COLO668 (cell line): ENCODE results near the gene SH3BP2.
A peak's percentile ranks its signal among the peaks of the same experiment; 100 is the strongest.

ENCODE experiments used
- DNase-seq: peaks from one replicate; lab custom pipeline; 2025; ENCODE audit not compliant: unreplicated experiment; lab: John Stamatoyannopoulos, UW

The SH3BP2 gene

DNA sequence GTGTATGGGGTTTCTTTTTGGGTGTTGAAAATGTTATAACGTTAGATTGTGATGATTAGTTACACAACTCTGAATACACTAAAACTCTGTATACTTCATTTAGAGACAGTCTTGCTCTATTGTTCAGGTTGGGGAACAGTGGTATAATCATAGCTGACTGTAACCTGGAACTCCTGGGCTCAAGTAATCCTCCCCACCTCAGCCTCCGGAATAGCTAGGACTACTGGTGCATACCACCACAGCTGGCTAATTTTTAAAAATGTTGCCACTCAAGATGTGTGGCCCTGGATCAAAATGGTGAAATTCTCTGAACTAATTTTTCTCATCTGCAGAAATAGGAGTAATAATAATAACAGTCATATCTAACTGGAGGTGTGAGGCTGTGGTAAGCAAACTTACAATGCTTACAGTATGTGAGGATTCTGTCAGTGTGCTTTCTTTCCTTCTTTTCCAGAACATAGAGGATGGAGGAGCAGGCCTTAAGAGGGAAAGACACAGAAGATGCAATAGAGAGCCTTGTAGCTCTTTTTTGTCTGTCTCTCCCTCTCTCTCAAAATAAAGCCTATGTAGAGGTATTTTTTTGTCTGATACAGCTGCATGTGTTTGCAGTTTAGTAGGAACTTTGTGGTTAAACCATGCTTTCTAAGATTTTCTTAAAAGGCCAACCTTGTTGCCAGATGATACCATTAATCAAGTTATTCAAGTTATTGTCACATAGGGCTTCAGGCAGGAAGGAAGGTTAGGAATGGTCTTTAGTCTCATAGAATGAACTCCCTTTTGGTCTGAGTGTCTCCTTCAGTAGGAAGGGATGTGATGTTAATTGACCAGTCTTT, 58.3 kb downstream of the SH3BP2 start:
- DNase-seq: no peak

DNA sequence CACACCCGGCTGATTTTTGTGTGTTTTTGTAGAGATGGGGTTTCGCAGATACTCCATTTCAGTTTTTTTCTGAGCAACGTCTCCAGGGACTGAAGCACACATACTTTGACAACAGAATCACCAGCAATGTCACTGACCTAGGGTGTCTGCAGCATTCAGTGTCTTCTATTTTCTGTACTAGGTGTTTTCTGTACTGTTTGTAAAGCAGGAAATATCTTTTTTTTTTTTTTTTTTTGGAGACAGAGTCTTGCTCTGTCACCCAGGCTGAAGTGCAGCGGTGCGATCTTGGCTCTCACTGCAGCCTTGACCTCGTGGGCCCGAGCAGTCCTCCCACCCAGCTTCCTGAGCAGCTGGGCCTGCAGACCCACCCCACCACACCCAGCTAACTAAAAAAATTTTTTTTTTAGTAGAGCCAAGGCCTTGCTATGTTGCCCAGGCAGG, 59.6 kb downstream of the SH3BP2 start:
- no peak for DNase-seq

DNA sequence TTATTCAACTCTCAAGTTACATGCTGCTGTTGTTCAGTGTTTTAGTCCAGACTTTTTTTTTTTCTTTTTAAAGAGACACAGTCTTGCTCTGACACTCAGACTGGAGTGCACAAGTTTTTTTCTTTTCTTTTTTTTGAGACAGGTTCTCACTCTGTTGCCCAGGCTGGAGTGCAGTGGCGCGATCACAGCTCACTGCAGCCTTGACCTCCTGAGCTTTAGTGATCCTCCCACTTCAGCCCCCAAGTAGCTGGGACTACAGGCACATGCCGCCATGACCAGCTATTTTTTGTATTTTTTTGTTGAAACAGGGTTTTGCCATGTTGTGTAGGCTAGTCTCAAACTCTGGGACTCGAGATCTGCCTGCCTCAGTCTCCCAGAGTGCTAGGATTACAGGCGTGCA, 62.7 kb downstream of the SH3BP2 start:
- DNase-seq: no peak

- no peak for DNase-seq
Measured at GRCh38 chr4:2856266-2856665, 63.4 kb downstream of the SH3BP2 start.

DNA sequence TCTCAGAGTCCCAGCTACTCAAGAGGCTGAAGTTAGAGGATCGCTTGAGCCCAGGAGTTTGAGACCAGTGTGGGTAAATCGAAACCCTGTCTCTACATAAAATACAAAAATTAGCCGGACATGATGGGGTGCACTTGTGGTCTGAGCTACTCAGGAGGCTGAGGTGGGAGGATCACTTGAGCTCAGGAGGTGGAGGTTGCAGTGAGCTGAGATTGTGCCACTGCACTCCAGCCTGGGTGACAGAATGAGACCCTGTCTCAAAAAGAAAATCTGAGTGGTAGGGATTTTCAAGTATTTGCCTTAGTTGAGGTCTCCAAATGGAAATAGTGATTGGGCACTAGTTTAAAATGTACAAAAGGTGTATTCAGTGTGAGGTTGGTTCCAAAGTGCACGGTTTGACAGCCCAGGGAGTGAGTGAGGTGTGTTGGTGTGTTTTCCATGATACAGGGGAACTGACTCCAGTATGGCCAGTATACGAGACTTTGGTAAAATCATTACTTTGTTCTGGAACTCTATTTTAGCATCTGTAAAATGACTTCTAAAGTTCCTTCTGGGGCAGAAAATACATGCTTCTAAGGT, 64.6 kb downstream of the SH3BP2 start:
- DNase-seq: no peak

DNA sequence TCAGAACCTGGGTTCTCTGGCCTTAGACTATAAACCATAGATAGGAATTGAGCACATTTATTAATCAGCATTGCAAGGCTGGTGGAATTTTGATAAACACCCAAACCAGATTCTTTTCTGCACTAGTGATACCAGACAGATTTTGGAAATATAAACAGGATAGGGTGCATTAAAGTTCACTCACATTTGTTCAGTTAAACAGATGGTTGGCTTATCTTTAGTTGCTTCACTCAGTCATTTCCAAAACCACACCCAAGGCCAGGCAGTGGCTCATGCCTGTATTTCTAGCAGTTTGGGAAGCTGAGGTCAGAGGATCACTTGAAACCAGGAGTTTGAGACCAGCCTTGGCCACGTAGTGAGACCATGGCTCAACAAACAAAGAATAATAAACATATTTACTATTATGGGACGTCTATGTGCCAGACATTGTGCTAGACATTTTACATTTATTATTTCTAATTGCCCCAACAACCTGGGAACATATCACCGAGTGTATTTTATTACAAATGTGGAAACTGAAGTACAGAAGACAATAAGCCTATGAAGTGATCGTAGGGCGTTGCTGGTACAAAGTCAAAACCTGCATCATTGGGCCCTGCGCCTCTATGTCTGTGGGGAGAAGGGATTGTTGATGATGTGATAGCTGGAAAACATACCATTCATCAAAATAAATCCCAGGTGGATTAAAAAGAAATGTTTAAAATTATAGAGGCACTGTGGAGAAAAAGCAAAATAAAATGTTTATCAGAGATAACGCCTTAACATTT, 65.7 kb downstream of the SH3BP2 start:
- no peak for DNase-seq

- DNase-seq: no peak
Measured at GRCh38 chr4:2859514-2859913, 66.6 kb downstream of the SH3BP2 start.

DNA sequence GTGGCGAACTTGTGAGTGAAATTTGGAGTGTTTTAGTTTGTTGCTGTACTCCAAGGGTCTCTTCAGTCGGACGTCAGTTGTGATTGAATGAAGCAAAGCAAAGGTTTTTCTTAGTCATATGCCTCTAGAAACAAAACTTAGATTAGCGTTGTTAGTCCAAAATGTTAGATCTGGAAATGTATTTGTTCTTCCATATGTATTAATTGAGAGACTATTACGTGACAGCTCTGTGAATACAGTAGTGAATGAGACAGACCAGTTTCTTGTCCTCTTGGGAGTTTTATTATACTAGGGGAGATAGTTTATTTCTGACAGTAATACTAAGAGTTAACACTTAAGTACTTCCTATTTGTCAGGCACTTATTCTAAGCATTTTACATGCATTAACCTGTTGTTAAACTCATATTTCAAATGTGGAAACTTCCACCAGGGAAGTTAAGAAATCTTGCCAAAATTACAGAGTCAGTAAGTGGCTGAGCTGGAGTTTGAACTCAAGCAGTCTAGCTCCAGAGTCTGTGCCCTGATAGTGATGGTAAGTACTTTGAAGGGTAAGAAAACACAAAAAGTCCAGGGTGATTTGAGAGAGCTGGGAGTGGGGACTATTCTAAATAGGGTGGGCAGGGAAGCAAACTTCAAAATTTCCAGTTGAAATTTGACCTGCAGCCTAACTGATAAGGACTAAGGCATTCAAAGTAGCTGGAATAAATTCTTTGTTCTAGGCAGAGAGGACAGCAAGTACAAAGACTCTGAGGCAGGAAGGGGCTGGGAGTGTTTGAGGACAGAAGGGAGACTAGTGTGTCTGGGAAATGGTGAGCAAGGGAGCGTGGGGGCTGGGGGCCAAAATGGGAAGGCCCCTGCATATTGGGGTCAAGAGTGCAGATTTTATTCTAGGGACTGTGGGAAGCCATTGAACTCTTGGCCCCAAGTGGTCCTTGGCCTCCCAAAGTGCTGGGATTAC, 67.8 kb downstream of the SH3BP2 start:
- no peak for DNase-seq

DNA sequence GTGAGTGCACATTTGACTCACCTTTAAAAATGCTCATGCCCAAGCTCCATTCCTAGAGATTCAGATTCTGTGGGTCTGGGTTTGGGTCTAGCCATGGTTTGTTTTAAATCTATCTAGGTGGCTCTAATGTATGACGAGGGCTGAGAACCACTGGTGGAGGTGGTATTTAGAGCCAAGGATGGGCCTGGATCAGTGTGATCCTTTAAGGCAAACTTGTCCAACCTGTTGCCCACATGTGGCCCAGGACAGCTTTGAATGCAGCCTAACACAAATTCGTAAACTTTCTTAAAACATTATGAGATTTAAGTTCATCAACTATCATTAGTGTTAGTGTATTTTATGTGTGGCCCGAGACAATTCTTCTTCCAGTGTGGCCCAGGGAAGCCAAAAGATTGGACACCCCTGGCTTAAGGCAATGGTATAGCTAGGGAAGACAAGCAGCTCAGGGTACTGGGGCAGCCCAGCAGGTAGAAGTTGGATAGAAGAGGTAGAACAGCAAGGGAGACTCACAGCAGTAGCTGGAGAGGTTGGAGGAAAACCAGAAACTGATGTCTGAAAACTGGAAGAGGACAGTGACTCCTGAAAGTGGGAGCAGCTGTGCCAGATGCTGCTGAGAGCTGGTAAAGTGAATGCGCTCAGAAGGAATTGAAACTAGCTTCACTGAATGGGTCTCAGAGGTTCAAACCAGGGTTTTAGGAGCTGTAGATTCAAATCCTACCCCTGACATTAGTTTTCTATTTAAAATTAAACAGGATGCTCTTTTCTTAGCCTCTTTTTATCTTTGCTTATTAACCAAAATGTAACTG, 68.9 kb downstream of the SH3BP2 start:
- DNase-seq: no peak

DNA sequence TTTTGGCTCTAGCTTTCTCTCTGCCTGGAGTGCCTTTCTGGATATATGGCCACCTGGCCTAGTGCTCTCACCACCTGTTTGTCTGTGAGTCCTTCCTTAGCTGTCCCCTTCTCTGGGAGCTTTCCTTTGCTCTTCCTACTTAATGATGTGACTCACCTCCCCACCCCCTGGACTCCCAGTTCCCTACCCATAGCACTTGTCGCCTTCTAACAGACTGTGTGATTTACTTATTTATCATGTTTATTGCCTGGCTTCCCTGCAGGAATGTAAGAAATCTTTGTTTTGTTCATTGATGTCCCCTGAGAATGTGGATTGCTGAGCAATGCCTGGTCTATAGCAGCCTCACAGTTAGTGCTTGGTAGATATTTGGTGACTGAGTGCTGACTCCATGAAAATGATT, 69.6 kb downstream of the SH3BP2 start:
- peak; percentile 17 for DNase-seq

DNA sequence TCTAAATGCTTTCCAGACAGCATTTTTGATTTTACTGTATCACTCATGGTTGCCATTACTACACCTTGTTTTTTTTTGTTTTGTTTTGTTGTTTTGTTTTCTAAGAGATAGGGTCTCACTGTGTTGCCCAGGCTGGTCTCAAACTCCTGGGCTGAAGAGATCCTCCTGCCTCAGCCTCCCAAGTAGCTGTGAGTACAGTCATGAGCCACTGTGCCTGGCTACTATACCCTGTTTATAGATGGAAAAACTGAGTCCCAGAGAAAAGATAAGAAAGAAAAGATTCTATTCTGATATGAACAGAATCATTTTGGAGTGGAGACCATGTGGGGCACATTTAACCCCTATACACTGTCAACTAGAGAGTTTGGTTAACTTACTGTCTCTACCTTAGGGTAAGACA, 70.8 kb downstream of the SH3BP2 start:
- no peak for DNase-seq

- DNase-seq: no peak
Measured at GRCh38 chr4:2865196-2865780, 72.4 kb downstream of the SH3BP2 start.

DNA sequence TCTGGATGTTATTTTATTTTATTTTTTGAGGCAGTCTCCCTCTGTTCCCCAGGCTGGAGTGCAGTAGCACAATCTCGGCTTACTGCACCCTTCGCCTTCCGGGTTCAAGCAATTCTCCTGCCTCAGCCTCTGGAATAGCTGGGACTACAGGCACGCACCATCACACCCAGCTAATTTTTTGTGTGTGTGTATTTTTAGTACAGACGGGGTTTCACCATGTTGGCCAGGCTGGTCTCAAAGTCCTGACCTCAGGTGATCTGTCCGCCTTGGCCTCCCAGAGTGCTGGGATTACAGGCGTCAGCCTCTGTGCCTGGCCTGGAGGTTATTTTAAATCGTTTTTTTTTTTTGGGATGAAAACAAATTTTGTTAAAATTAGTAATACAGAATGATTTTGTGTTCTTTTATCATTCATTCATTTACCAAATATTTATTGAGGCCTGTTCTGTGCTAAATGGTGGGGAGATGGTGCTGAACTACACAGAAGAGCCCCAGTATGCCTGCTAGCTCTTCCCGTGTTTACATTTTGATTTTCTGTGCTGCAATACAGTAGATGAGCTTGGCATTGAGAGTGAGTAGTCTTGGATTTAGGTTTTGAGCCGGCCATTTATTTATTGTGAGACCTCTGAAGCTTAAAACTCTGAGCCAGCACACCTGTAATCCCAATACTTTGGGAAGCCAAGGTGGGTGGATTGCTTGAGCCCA, 73.4 kb downstream of the SH3BP2 start:
- DNase-seq: no peak

DNA sequence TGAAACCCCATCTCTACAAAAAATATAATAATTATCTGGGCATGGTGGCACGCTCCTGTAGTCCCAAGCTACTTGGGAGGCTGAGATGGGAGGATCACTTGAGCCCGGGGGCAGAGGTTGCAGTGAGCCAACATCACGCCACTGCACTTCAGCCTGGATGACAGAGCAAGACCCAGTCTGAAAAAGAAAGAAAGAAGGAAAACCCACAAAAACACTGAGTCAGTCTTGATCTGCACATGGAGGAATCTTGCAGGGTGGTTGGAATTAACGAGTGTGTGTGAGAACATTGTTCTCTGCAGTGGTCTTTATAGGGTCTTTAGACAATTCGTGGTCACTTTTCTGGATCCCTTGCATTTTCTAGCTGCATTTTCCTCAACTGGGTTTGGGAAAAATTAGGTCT, 74.0 kb downstream of the SH3BP2 start:
- DNase-seq: no peak

- peak; percentile 30 for DNase-seq
Measured at GRCh38 chr4:2867758-2868491, 75.0 kb downstream of the SH3BP2 start.

DNA sequence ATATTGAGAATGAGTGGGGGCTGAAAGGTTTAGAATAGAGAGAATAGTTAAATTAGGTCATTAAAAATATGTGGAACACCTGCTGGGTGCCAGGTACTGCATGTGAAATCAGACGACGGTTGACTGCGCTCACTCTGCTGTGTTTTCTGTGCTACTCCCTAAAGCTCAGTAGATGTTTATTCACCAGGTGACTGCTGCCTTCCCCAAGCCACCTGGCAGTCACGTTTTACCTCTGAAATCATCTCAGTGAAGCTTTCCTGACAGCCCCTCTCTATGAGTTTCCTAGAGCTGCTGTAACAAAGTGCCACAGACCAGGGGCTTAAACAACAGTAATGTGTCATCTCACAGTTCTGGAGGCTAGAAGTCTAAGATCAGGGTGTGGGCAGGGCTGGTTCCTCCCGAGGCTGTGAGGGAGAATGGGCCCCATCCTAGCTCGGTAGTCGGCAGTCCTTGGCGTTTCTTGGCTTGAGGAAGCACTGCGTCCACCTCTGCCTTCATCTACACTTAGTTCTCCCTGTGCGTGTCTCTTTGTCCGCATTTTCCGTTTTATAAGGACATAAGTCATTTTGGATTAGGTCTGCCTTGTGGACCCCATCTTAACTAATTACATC, 76.1 kb downstream of the SH3BP2 start:
- peak; percentile 72 for DNase-seq

DNA sequence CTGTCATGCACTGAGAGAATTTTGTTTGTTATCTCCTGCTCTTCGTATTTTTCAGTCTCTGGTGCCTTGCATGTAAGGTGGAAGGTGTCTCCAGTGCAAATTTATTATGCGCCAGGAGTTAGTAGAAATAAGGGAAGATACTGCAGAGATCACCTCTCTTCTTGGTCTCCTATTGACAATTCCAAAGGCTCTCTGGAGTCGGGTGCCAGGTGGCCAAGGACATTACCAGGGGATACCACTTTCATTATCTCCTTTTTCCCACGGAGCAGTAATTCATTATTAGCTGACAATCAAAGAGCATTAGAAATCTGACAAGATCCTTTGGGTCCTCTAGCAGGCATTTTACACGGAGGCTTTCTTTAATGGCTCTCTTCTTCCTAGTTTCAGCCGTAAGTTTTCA, 76.8 kb downstream of the SH3BP2 start:
- peak; percentile 14 for DNase-seq

- no peak for DNase-seq
Measured at GRCh38 chr4:2870082-2870481, 77.2 kb downstream of the SH3BP2 start.
